ENCODE results near the gene BICDL2.
A peak's percentile ranks its signal among the peaks of the same experiment; 100 is the strongest.
"Not testable (repeated sequence)": the region's sequence is repeated elsewhere in the genome, so short reads cannot be mapped to it uniquely, and the experiment has no call there.

BICDL2 gene

DNA sequence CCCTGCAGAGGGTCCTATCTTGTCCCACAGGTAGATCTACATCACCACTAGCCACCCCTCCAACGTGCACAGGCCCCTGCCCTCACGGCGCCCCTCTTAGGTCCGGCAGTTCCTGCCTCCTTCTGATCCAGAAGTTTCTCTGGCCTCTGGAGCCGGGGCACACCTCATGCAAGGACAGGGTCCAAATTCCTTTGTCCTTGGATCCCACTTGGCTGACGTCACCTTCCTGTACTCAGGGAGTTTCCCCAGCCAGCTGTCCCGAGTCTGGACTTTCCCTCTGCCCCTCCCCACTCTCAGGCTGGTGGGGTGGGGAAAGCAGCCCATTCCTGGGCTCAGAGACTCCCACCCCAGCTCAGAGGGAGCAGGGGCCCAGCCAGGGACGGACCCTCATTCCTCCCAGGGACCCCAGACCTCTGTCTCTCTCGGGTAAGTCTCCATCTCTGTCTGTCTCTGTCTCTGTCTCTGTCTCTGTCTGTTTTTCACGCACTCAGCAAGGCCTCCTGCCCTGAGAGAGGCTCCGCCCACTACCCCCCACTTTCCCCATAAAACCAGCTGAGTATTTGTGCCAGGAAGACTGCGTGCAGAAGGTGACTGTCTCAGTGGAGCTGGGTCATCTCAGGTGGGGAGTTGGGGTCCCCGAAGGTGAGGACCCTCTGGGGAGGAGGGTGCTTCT lies 28.5 kb upstream of the BICDL2 start, which contains the start of gene IL32:
Gene IL32, plus strand, starts transcription at position 572 of the 673 bp plus-strand sequence. CDS start 172 bp downstream, outside the sequence.
- peak; percentile 60 for DNase-seq (ENCODE audit: low read depth)

DNA sequence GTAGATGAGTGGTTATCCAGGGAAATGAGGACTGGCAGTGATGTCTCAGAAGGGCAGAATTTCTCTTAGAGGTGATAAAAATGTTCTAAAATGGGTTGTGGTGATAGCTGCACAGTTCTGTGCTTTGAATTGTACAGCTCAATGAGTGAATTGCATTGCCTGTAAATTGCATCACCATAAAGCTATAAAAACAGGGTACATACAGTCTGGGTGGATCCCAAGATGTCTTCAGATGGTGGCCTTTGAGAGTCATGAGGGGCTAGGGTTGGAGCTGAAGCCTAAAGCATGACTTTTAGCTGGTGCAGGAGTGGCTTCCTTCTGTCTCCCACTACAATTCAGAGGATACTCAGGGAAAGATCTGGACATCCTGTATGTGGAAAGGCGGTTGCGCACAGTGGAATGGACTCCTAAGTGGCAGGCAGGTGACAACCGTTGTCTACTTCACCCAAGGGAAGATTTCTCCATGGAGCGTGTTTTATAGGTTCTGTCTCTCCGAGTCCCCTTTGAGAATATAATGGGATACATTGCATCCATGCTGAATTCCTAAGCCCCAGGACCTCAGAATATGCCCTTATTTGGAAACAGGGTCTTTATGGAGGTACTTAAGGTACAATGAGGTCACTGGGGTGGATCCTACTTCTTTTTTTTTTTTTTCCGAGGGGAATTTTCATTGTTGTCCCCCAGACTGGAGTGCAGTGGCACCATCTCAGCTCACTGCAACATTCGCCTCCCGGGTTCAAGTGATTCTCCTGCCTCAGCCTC lies 27.1 kb upstream of the BICDL2 start:
- no peak for DNase-seq (ENCODE audit: low read depth)

DNA sequence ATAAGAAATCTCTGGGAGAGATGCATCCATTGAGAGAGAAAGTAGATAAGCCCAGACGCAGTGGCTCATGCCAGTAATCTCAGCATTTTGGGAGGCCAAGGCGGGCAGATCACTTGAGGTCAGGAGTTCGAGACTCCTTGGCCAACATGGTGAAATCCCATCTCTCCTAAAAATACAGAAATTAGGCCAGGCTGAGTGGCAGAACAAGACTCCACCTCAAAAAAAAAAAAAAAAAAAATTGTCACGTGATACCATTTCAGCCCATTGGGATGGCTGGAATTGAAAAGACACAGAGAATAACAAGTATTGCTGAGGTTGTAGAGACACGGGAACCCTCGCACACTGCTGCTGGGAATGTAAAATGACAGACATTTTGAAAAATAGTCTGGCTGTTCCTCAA lies 25.8 kb upstream of the BICDL2 start:
- no peak for DNase-seq (ENCODE audit: low read depth)

GRCh38 chr16:3060339-3061127 lies 23.8 kb upstream of the BICDL2 start:
- DNase-seq (ENCODE audit: low read depth), result no peak

DNA sequence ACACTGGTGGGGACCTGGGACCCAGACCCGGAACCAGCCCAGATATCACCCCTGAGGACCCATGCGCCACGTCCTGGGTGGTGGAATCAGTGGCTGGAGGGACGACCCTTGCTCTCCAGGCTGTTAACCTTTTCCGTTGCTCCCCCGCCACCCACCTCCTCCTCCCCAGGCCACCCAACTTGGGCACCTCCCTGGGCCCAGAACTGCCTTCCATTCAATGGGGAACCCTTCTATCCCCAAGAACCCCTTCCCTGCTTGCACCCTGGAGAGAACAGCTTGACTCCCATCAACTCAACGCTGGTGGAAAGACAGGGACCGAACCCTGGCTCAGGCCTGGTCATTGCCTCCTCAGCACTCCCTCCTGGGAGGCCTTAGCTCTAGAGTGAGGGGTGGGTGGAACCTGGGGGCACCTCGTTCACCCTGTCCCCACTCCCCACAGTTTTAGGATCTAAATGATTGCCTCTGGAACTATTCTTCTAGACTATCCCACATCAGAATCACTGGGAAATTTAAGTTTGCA lies 23.0 kb upstream of the BICDL2 start:
- DNase-seq (ENCODE audit: low read depth), result no peak

DNA sequence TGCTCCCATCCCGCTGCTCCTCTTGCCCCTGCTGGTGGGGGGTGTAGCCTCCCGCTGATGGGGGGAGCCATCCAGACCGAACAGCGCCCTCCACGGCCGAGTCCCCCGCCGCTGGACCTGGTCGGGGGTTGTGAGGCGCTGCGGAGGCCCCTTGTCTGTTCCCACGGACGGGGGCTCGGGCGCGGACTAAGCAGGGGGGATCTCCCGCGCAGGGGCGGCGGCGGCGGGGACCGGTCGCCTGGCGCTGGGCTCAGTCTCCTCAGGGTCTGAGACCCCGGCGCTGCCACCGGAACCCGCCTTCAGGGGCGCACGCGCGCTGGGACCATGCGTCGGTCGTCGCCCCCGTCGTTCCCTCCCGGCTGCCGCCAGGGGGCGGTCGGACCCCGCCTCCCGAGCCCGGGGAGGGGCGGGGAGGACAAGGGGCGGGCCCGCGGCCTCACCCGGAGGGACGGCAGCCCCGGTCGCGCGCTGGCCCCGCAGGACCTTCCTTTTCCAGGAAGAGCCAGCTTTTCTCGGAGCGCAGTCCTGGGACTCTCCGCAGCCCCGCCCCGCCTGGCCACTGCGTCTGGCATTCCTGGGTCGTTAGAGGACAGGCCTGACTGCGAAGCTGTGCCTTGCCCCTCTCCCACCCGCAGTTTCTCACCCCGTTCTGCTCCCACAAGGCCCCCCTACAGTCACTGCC lies 22.4 kb upstream of the BICDL2 start:
- DNase-seq (ENCODE audit: low read depth), result peak; percentile 81

- no peak for DNase-seq (ENCODE audit: low read depth)
These were observed 21.6 kb upstream of the BICDL2 start for GRCh38 chr16:3058139-3059030.

GRCh38 chr16:3057181-3058138 lies 20.7 kb upstream of the BICDL2 start:
- DNase-seq (ENCODE audit: low read depth), result no peak

DNA sequence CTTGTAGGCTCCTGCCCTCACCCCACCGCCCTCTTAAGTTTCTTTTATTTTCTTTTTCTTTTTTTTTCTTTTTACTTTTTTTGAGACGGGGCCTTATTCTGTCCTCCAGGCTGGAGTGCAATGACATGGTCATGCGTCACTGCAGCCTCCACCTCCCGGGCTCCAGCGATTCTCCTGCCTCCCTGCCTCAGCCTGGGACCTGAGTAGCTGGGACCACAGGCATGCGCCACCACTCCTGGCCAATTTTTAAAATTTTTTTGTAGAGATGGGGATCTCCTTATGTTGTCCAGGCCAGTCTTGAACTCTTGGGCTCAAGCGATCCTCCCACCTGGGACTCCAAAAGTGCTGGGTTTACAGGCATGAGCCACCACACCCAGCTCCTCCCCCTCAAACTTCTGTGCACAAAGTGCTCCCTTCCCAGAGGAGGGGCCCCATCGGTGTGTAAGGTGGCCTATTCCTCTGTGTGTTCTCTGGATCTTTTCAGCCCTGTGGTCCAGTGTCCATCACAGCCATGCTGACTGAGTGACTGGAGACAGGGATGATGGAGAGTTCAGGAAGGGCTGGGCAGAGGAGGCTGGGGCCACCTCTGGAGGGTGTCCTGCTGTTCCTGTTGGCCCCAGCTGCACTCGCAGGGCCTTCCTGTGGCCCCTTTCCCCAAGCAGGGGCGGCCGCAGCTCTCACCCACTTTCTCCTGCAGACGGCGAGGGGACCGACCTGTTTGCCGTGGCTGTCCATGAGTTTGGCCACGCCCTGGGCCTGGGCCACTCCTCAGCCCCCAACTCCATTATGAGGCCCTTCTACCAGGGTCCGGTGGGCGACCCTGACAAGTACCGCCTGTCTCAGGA lies 19.8 kb upstream of the BICDL2 start:
- DNase-seq (ENCODE audit: low read depth), result no peak

DNA sequence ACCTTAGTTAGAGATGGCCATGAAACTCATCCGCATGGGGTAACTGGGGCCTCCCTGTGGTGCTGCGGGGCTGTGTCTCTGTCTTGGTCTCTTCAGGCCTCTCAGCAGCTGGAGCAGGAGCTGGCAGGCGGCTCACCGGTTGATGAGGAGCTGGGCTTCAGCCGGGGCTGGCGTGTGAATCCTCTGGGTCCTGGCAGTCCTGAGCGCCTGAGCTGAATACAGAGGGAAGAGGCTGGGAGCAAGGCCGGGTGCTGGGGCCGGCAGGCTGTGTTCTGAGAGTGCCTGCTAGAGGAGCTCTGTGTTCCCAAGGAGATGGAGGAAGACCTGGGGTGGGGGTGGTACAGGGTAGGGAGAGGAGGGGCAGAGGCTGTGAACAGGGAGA lies 19.0 kb upstream of the BICDL2 start:
- DNase-seq (ENCODE audit: low read depth), result not testable (repeated sequence)

- no peak for DNase-seq (ENCODE audit: low read depth)
These were observed 18.4 kb upstream of the BICDL2 start for GRCh38 chr16:3054965-3055733.

- DNase-seq (ENCODE audit: low read depth), result not testable (repeated sequence)
These were observed 16.6 kb upstream of the BICDL2 start for GRCh38 chr16:3053330-3053710.

DNA sequence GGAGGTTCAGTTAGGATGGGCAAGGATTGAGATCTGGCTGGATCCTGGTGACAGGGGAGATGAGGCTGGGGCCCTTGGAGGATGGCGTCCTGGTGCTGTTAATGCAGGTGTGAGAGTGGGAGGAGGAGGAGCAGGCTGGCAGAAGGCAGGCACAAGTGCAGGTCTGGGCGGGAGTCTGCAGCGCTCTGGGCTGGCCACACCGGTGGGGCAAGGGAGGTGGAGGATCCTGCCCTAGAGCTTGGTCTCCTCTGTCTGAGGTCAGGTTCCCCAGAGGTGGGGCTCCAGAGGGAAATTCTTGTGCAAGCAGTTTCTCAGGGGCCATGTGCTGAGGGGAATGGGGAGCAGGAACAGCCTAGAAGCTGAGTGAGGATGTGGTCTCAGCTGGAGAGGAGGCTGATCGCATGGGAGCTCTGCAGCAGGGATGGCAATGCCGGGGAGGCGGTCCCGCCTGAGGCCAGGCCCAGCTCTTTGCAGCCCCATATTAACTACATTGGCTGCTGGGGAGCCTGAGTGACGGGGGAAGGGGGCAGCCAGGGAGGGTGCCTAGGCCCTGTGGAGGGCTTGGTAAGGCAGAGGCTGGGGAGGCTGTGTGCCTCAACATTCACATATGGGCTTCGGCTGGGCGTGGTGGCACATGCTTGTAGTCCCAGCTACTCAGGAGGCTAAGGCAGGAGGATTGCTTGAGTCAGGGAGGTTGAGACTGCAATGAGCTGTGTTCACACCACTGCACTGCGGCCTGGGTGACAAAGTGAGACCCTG lies 16.0 kb upstream of the BICDL2 start:
- DNase-seq (ENCODE audit: low read depth), result not testable (repeated sequence)

GRCh38 chr16:3051494-3051893 lies 14.8 kb upstream of the BICDL2 start:
- DNase-seq (ENCODE audit: low read depth), result no peak

DNA sequence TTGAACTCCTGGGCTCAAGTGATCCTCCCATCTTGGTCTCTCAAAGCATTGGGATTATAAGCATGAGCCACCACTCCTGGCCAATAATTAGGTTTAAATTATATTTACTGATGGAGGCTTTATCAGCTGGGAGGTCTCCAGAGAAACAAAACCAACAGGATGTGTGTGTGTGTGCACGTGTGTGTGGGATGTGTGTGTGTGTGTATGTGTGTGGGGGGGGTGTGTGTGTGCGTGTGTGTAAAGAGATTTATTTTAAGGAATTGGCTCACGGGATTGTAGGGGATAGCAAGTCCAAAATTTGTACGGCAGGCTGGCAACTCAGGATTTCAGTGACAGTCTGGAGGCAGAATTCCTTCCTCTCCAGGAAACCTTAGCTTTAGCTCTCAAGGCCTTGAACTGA lies 14.3 kb upstream of the BICDL2 start:
- DNase-seq (ENCODE audit: low read depth), result no peak

GRCh38 chr16:3050487-3050886 lies 13.7 kb upstream of the BICDL2 start:
- DNase-seq (ENCODE audit: low read depth), result no peak

GRCh38 chr16:3049921-3050481 lies 13.3 kb upstream of the BICDL2 start:
- DNase-seq (ENCODE audit: low read depth), result no peak

Measured in stimulated activated CD8-positive, alpha-beta memory T cell treated with anti-CD3 and anti-CD28 coated beads, Interleukin-4, amount 100 ng/mL, for 24 hours (primary cell).